Hepatocyte (in vitro differentiated cells): ENCODE results near the gene TRIP10. TPM values are rescaled to one million over a fixed set of nuclear protein-coding genes. Genes with fewer than 3 reads are reported as not detected.
"Not testable (repeated sequence)": the region's sequence is repeated elsewhere in the genome, so short reads cannot be mapped to it uniquely, and the experiment has no call there.

Source experiments
- DNase-seq: peaks from one replicate; pipeline ENCODE4 v3.0.0-alpha.2; 2016; ENCODE audit warnings: low spot score
- H2AFZ ChIP-seq: fragments of 200-600 bp; sonication (generic); 2 replicates; pipeline ENCODE4 v1.6.0; 2016; ENCODE audit warnings: antibody characterized with exemption, mild to moderate bottlenecking
- H3K27ac ChIP-seq: fragments of 200-600 bp; sonication (generic); 2 replicates; pipeline ENCODE4 v1.5.1; 2016; ENCODE audit warnings: mild to moderate bottlenecking
- H3K27me3 ChIP-seq: fragments of 200-600 bp; sonication (generic); 2 replicates; pipeline ENCODE4 v1.6.1; 2016
- H3K36me3 ChIP-seq: fragments of 200-600 bp; sonication (generic); replicated peaks from 2 replicates; pipeline ENCODE4 v1.5.1; 2016; ENCODE audit warnings: low read depth; ENCODE audit not compliant: insufficient read depth
- H3K4me1 ChIP-seq: fragments of 200-600 bp; sonication (generic); 2 replicates; pipeline ENCODE4 v1.5.1; 2016; ENCODE audit warnings: mild to moderate bottlenecking, moderate library complexity; ENCODE audit not compliant: insufficient read depth
- H3K4me2 ChIP-seq: fragments of 200-600 bp; sonication (generic); 2 replicates; pipeline ENCODE4 v1.6.0; 2016
- H3K4me3 ChIP-seq: fragments of 200-600 bp; sonication (generic); 2 replicates; pipeline ENCODE4 v1.5.1; 2016; ENCODE audit warnings: mild to moderate bottlenecking
- H3K79me2 ChIP-seq: fragments of 200-600 bp; sonication (generic); 2 replicates; pipeline ENCODE4 v1.6.0; 2017; ENCODE audit warnings: mild to moderate bottlenecking
- H3K9me2 ChIP-seq: fragments of 200-600 bp; sonication (generic); replicated peaks from 2 replicates; pipeline ENCODE4 v1.6.0; 2017; ENCODE audit warnings: mild to moderate bottlenecking; ENCODE audit not compliant: insufficient read depth
- H3K9me3 ChIP-seq: fragments of 200-600 bp; sonication (generic); 2 replicates; pipeline ENCODE4 v1.5.1; 2016; ENCODE audit warnings: low read depth, mild to moderate bottlenecking
- H4K20me1 ChIP-seq: fragments of 200-600 bp; sonication (generic); 2 replicates; pipeline ENCODE4 v1.6.0; 2016; ENCODE audit warnings: mild to moderate bottlenecking; ENCODE audit not compliant: insufficient read depth, poor library complexity, severe bottlenecking
- EZH2 ChIP-seq: fragments of 200-600 bp; sonication (generic); IDR thresholded peaks from 2 replicates; pipeline ENCODE4 v1.6.1; 2016; ENCODE audit warnings: antibody characterized with exemption, mild to moderate bottlenecking, borderline replicate concordance
- EZH2phosphoT487 ChIP-seq: fragments of 200-600 bp; sonication (generic); IDR thresholded peaks from one replicate; pipeline ENCODE4 v1.6.1; 2018; ENCODE audit warnings: antibody characterized with exemption, mild to moderate bottlenecking, low read depth, moderate library complexity; ENCODE audit not compliant: unreplicated experiment, severe bottlenecking
- WGBS: methylation state at CpG from one replicate; pipeline ENCODE4 v1.1.6; 2016; ENCODE audit warnings: low lambda C conversion rate; ENCODE audit errors: missing lambda C conversion rate; 5-methylcytosine and 5-hydroxymethylcytosine counted together
- polyA plus RNA-seq: library from polyadenylated mRNA; unstranded; fragments of >200 nt; fragmentation: Nextera tagmentation; extraction: Ambion mirVana; gene quantifications from 2 replicates; pipeline ENCODE4 v1.2.1, GENCODE V29; 2016
- total RNA-seq: library from RNA; depleted of rRNA; stranded (reverse); fragments of >200 nt; gene quantifications from 2 replicates; pipeline ENCODE4 v1.2.3, GENCODE V29; 2014
- TF ChIP-seq, protein P1 (sequence below): fragments of 200-600 bp; sonication (generic); IDR thresholded peaks from 2 replicates; pipeline ENCODE4 v1.5.1; 2016; ENCODE audit warnings: antibody characterized with exemption, mild to moderate bottlenecking; ENCODE audit not compliant: poor library complexity

Gene TRIP10
- total and polyA plus RNA-seq, 2 experiments from 2014 or later: 48.8 to 79.5 TPM

DNA sequence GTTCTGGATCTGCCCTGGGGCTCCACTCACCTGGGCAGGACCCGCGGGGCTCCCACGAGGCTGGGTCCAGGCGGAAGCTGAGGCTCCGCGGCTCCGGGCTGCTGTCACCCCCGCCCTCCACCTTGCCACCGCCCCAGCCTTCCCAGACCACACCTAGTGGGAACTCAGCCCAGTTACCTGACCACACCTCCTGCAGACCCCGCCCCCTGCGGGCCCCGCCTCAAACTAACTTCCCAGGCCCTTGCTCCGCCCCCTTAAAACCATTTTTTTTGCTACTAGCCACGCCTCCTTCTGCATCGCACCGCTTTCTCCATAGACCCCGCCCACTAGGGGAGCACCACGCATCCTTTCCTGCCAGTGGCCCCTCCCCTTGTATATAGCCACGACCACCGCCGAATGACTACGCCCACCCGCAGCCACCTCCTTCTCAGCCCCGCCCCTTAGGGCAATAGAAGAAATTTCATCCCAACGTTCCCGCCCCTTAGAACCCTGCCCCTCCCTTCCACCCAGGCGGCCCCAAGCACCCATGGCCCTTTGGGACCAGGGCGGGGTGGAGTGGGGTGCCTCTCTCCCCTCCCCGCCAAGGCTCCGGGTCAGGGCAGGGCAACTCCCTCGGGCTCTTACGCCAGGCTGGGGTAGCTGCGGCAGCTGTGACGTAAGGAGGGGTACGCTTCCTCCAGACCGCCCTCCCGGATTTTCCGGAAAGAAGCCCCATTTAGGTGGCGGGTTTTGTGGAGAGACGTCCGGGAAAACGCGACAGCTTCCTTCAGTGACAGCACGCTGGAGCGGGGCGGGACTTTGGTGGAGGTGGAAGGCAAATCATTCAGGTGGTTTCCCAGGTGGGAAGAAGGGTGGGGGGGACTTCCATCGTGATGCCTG, 28.1 kb downstream of the TRIP10 start, which contains the start of gene SH2D3A:
Gene SH2D3A (minus strand): TSS at position 79 of the 879 bp plus-strand sequence. CDS start 3,687 bp downstream, outside the sequence.
- H3K27me3 ChIP-seq: no peaks in the 10 kb centered on the region
- peak; percentile 96 for DNase-seq
- 5% methylated on average over 39 of the region's 47 CpGs for WGBS
- H3K9me2 ChIP-seq: no peaks in the 10 kb centered on the region
- H4K20me1 ChIP-seq: no peaks in the 10 kb centered on the region
- H3K9me3 ChIP-seq: no peaks in the 10 kb centered on the region
- peak within 1 kb of the TSS; percentile 27 for H3K4me3 ChIP-seq
- peak within 1 kb of the TSS; percentile 15 for H2AFZ ChIP-seq
- peak within 1 kb of the TSS; percentile 93 for H3K27ac ChIP-seq
- TF ChIP-seq EZH2 (no peak), EZH2phosphoT487 (no peak)
- TF ChIP-seq, protein P1, sequence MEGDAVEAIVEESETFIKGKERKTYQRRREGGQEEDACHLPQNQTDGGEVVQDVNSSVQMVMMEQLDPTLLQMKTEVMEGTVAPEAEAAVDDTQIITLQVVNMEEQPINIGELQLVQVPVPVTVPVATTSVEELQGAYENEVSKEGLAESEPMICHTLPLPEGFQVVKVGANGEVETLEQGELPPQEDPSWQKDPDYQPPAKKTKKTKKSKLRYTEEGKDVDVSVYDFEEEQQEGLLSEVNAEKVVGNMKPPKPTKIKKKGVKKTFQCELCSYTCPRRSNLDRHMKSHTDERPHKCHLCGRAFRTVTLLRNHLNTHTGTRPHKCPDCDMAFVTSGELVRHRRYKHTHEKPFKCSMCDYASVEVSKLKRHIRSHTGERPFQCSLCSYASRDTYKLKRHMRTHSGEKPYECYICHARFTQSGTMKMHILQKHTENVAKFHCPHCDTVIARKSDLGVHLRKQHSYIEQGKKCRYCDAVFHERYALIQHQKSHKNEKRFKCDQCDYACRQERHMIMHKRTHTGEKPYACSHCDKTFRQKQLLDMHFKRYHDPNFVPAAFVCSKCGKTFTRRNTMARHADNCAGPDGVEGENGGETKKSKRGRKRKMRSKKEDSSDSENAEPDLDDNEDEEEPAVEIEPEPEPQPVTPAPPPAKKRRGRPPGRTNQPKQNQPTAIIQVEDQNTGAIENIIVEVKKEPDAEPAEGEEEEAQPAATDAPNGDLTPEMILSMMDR: no peak
- peak within 1 kb of the TSS; percentile 82 for H3K4me2 ChIP-seq
- peaks cover 6% of the 10 kb centered on the region for H3K4me1 ChIP-seq
- H3K79me2 ChIP-seq: peaks cover 20% of the 10 kb centered on the region
- no peaks in the 10 kb centered on the region for H3K36me3 ChIP-seq

DNA sequence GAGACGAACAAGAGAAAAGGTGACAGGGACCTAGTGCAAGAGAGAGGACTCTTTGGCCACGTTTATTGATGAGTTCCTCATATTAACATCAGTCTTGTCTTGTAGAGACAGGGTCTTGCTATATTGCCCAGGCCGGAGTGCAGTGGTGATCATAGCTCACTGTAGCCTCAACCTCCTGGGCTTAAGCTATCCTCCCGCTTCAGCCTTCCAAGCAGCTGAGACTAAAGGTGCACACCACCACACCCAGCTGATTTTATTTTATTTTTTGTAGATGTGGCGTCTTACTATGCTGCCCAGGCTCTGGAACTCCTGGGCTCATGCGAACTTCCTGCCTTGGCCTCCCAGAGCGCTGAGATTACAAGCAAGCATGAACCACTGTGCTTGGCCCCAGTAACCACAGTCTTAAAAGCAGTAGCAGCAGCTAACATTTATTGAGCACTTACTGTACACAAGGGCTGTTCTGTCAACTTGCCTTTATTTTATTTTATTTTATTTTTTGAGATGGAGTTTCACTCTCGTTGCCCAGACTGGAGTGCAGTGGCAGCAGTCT, 28.8 kb downstream of the TRIP10 start:
- no peak for DNase-seq
- Histone ChIP-seq H3K4me2 (no peak overlapping the region), H3K9me3 (no peaks in the 10 kb centered on the region), H3K4me1 (peaks cover 6% of the 10 kb centered on the region), H3K27ac (no peak overlapping the region), H3K79me2 (peaks cover 13% of the 10 kb centered on the region), H3K9me2 (no peaks in the 10 kb centered on the region), H3K4me3 (no peak overlapping the region), H3K27me3 (no peaks in the 10 kb centered on the region), H3K36me3 (no peaks in the 10 kb centered on the region), H2AFZ (no peak overlapping the region), H4K20me1 (no peaks in the 10 kb centered on the region)
- WGBS: 65% methylated on average over 8 of the region's 8 CpGs
- TF ChIP-seq, protein P1: no peak
- TF ChIP-seq EZH2phosphoT487: no peak
- no peak for TF ChIP-seq EZH2

DNA sequence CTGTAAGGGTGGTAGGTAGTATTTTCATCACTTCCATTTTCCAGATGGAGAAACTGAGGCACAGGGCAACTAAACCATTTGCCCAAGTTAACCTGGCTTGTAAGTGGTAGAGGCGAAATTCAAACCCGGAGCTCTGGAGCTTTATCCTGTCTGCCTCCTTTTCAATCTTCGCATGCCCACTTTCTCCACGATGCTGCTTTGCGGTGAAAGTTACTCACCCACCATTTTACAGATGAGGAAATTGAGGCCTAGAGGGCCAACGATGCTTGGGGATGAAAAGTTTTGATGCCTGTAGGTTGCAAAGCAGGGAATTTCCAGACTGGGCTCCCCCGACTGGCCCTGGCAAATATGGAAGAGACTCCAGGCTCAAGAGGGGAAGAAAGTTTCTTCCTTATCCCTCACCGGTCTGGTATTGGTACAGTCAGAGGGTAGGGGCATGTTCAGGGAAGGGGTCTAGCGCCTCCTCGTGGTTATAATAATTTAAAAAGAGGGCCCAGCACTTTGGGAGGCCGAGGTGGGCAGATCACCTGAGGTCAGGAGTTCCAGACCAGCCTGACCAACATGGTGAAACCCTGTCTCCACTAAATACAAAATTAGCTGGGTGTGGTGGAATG, 29.6 kb downstream of the TRIP10 start:
- 58% methylated on average over 11 of the region's 11 CpGs for WGBS
- Histone ChIP-seq H3K4me1 (peaks cover 6% of the 10 kb centered on the region), H3K9me2 (no peaks in the 10 kb centered on the region), H3K79me2 (peaks cover 7% of the 10 kb centered on the region), H3K4me2 (no peak overlapping the region), H4K20me1 (no peaks in the 10 kb centered on the region), H3K27ac (no peak overlapping the region), H2AFZ (no peak overlapping the region), H3K9me3 (no peaks in the 10 kb centered on the region), H3K27me3 (no peaks in the 10 kb centered on the region), H3K4me3 (no peak overlapping the region), H3K36me3 (no peaks in the 10 kb centered on the region)
- no peak for DNase-seq
- TF ChIP-seq EZH2phosphoT487: no peak
- TF ChIP-seq, protein P1: peak; percentile 34

DNA sequence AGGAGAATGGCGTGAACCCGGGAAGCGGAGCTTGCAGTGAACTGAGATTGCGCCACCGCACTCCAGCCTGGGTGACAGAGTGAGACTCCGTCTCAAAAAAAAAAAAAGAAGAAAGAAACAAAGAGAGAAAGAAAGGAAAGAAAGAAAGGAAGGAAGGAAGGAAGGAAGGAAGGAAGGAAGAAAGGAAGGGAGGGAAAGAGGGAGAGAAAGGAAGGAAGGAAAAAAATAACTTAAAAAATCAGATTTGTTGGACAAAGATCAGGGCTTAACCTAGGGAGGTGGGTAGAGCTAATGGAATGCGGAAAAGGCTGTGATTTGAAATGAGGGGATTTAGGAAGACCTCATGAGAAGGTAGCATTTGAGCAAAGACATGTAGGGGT, 32.2 kb downstream of the TRIP10 start:
- WGBS: 89% methylated on average over 3 of the region's 7 CpGs
- H4K20me1 ChIP-seq, H3K4me2 ChIP-seq, H3K4me1 ChIP-seq, H3K27me3 ChIP-seq, H3K36me3 ChIP-seq, H3K9me3 ChIP-seq, DNase-seq, H3K27ac ChIP-seq, H2AFZ ChIP-seq, H3K9me2 ChIP-seq, H3K4me3 ChIP-seq, H3K79me2 ChIP-seq: not testable (repeated sequence)
